ENCODE data around the gene NHEJ1. TPM values are rescaled to one million over a fixed set of nuclear protein-coding genes. Genes with fewer than 3 reads are reported as not detected.

NHEJ1 gene
- total and polyA plus RNA-seq, 2 of the 13 experiments (the other 11 are each of a cell fraction or from before 2014, with no cell fraction given), result 30.0 to 30.7 TPM

GRCh38 chr2:219116776-219117646, 43.6 kb downstream of the NHEJ1 start (continued):
- TF ChIP-seq BCLAF1 (IDR thresholded peaks at IDR 0.05) (no peak), ZSCAN25 (CRISPR knock-in tag; IDR thresholded peaks at IDR 0.05) (peak; percentile 49; the same call in 1 of the 2 replicates), ZBTB7B (CRISPR knock-in tag; IDR thresholded peaks at IDR 0.05) (peak; percentile 56; the same call in 1 of the 2 replicates), SIX1 (CRISPR knock-in tag; IDR thresholded peaks at IDR 0.05; ENCODE audit: borderline replicate concordance) (no peak), RARA (CRISPR knock-in tag; IDR thresholded peaks at IDR 0.05) (peak; percentile 18; the same call in 1 of the 2 replicates), HIC2 (CRISPR knock-in tag; IDR thresholded peaks at IDR 0.05; ENCODE audit: low read depth) (0 out of 2 replicates have a peak, but pooled peaks have one; percentile 29), GATAD2A (CRISPR knock-in tag; IDR thresholded peaks at IDR 0.05) (peak; percentile 84), GMEB1 (CRISPR knock-in tag; IDR thresholded peaks at IDR 0.05; ENCODE audit: borderline replicate concordance) (no peak; the same call in 1 of the 2 replicates), FOXA1 (IDR thresholded peaks at IDR 0.05) (no peak), FOXA1 (CRISPR knock-in tag; IDR thresholded peaks at IDR 0.05) (peak; percentile 89), NFKBIZ (CRISPR knock-in tag; IDR thresholded peaks at IDR 0.05) (0 out of 2 replicates have a peak, but pooled peaks have one; percentile 44), THAP11 (CRISPR knock-in tag; IDR thresholded peaks at IDR 0.05) (0 out of 2 replicates have a peak, but pooled peaks have one; percentile 43), ZFP62 (CRISPR knock-in tag; IDR thresholded peaks at IDR 0.05) (no peak), MLLT10 (CRISPR knock-in tag; IDR thresholded peaks at IDR 0.05) (no peak), ZNF280D (CRISPR knock-in tag; IDR thresholded peaks at IDR 0.05) (peak; percentile 36; the same call in 1 of the 2 replicates), MXD4 (CRISPR knock-in tag; IDR thresholded peaks at IDR 0.05) (no peak), CCDC6 (CRISPR knock-in tag; IDR thresholded peaks at IDR 0.05) (0 out of 2 replicates have a peak, but pooled peaks have one; percentile 37), ZNF784 (CRISPR knock-in tag; IDR thresholded peaks at IDR 0.05; ENCODE audit: borderline replicate concordance) (peak; percentile 48; the same call in 1 of the 2 replicates), JARID2 (CRISPR knock-in tag; IDR thresholded peaks at IDR 0.05; ENCODE audit: insufficient replicate concordance) (no peak)

Data from HepG2 (cell line).